Esophagus muscularis mucosa (tissue), 3 donors: ENCODE results near the gene MRPL55.

Experiments used
- POLR2A ChIP-seq: fragments of 450-650 bp; IDR thresholded peaks from one replicate; pipeline ENCODE4 v1.6.1; 2017; ENCODE audit warnings: antibody characterized with exemption, moderate library complexity, mild to moderate bottlenecking, low read depth
- POLR2AphosphoS5 ChIP-seq, 2 donors: sonication (generic); formaldehyde crosslinking; IDR thresholded peaks; one replicate each; pipeline ENCODE4 v1.6.1; 2017; ENCODE audit warnings: antibody characterized with exemption in 2 of 2
- TF ChIP-seq, protein P1 (sequence below), 3 experiments: fragments of 200-600 bp in 2 of 3; fragments of 450-650 bp in 1 of 3; sonication (generic) in 2 of 3; IDR thresholded peaks; one replicate each; pipeline ENCODE4 v1.5.1; 2017 to 2019; ENCODE audit warnings: antibody characterized with exemption in 3 of 3, mild to moderate bottlenecking in 2 of 3, moderate library complexity in 1 of 3

- TF ChIP-seq, protein P1, sequence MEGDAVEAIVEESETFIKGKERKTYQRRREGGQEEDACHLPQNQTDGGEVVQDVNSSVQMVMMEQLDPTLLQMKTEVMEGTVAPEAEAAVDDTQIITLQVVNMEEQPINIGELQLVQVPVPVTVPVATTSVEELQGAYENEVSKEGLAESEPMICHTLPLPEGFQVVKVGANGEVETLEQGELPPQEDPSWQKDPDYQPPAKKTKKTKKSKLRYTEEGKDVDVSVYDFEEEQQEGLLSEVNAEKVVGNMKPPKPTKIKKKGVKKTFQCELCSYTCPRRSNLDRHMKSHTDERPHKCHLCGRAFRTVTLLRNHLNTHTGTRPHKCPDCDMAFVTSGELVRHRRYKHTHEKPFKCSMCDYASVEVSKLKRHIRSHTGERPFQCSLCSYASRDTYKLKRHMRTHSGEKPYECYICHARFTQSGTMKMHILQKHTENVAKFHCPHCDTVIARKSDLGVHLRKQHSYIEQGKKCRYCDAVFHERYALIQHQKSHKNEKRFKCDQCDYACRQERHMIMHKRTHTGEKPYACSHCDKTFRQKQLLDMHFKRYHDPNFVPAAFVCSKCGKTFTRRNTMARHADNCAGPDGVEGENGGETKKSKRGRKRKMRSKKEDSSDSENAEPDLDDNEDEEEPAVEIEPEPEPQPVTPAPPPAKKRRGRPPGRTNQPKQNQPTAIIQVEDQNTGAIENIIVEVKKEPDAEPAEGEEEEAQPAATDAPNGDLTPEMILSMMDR (IDR thresholded peaks at IDR 0.05): no peak
- TF ChIP-seq POLR2A (no peak), POLR2AphosphoS5 (IDR thresholded peaks at IDR 0.05) (no peak)
Measured at GRCh38 chr1:228074954-228075730, 34.0 kb downstream of the MRPL55 start.
